CD4-positive, alpha-beta T cell treated with Interleukin-4 for 4 hours (primary cell): ENCODE data around the gene TBC1D9B.

Source experiments
- DNase-seq: peaks from one replicate; pipeline ENCODE4 v3.0.0-alpha.2; 2020

Gene TBC1D9B

GRCh38 chr5:179906795-179907555 lies 722 bp downstream of the TBC1D9B start:
- no peak for DNase-seq

DNA sequence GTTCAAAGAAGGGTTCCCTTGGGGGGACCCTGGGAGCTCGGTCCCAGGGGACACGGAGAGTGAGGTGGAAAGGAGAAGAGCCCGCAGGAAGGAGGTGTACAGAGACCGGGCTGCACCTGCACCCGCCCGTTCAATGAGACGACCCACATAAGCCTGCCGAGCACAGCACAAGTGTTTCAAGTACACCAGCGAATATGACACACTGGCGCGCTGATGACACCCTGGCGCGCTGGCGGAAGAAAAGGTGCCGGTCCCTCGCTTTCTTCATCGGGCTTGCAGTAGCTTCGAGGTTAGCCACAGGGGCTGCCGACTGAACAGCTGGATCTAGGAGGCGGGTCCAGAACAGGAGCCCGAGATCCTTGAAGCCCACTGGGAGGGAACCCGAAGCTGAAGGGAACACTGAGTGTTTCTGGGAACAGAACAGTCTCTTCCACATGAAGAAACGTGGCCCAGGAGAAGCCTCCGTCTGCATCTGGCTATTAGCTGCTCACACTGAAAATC lies 1.4 kb downstream of the TBC1D9B start:
- DNase-seq: no peak

- no peak for DNase-seq
Measured at GRCh38 chr5:179905161-179905560, 2.5 kb downstream of the TBC1D9B start.

DNA sequence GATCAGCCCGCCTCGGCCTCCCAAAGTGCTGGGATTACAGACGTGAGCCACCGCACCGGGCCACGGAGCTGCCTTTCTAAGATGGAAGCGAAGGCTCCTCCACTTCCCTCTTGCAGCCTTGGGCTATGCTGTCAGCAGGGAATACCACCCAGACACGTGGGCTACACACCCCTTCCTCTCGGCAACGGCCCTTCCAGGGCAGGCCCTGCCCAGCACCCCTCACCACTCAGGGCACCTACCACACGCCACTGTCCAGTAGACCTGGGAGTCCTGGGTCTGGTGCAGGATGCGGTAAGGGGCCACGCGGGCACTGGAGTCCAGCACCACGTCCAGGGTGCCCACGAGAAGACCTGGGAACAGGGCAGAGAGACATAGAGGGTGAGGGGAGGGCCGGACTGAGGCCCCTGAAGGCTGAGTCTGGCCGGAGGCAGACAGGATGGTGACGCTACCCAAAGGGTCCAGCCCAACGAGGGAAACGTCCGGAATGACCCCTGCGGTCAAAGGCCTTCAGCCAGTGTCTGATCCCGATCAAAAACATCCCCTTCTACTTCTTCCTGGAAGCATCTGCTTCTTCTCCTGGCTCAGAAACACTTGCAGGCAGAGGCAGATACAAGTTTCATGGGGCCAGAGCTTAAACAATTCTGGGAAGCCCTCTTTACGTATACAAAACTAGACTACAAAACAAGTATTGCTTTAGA lies 3.1 kb downstream of the TBC1D9B start:
- no peak for DNase-seq

DNA sequence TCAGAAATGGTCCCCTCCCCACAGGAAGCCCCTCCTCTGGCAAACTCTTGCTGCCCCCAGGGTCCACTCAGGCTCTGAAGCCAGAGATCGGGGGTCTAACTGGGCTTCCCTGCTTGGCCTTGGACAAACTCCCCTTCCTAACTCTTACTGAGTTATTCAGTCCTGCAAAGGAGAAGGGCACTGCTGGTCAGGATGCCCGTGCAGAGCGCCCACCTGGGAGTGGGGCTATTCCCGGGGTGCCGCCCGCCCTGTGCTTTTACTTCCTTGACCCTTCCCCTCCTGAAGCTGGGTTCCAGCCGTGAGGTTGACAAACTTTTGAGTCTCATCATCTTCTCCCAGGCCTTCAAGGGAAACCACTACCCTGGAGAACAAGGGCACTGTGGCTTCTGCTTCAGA lies 4.9 kb downstream of the TBC1D9B start:
- DNase-seq: no peak

- DNase-seq: no peak
Measured at GRCh38 chr5:179901915-179902762, 5.6 kb downstream of the TBC1D9B start.

DNA sequence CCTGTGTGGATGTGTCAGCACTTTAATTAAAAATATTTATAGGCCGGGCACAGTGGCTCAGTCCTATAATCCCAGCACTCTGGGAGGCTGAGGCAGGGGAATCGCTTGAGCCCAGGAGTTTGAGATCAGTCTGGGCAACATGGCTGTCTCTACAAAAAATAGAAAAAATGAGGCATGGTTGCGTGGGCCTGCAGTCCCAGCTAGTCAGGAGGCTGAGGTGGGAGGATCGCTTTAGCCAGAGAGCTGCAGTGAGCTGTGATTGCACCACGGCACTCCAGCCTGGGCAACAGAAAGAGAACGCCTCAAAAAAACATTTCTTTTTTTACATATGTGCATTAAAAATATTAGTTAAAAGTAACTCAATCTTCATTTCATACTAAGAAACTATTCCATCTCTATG lies 6.2 kb downstream of the TBC1D9B start:
- no peak for DNase-seq

DNA sequence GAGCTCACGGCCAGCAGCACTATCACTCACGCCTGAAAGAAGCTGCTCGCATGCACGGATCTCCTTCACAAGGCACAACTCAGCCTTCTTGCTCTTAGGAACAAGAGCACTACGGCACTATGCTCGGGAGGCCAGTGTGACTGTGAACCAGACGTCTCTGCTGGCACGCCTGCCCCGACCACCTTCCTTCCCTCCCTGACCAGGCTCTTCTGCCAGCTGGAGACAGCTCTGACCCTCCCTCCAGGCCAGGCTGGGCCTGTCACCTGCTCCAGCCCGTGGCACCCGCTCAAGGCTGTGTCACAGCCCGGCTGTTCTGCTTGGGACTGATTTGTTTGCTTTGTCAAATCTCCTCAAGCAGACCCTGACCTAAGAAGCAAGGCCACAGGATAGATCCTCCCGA lies 7.0 kb downstream of the TBC1D9B start:
- no peak for DNase-seq

DNA sequence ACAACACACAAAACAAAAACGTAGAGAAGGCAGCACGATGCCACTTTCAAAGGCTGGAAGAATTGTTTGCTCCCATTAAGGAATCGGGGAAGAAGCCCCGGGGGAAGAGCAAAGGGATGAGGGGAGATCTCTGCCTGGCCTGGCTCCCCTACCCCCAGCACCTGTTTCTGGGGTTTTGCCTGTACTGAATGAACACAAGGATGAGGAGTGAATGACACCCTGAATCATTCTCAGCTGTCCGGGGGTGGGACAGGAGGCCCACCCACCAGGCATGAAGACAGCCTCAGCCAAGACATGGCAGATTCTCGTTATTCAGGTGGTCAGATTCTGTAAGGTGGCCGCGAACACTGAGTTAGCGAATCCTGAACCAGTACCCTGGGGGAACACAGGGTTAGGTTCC lies 7.5 kb downstream of the TBC1D9B start:
- no peak for DNase-seq

DNA sequence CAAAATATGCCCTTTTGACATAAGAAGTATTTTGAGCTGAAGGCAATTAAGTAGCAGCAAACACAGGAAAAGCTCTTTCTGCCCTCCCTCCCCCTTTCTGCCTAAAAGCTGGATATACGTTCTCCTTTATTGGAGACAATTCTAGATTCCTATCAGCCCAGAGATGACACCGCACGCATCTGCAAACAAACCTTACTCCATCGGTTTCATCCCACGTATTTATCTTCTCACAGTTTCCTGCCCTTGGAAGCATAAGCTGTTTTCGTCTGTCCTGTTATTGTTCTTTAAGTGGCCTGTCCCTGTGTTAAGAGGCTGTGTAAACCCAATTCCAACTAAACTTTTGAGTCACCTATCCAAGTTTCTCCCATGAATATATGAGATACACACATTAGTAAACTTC lies 11.8 kb downstream of the TBC1D9B start:
- no peak for DNase-seq

GRCh38 chr5:179893958-179894895 lies 13.5 kb downstream of the TBC1D9B start:
- no peak for DNase-seq

GRCh38 chr5:179893076-179893957 lies 14.4 kb downstream of the TBC1D9B start:
- no peak for DNase-seq

DNA sequence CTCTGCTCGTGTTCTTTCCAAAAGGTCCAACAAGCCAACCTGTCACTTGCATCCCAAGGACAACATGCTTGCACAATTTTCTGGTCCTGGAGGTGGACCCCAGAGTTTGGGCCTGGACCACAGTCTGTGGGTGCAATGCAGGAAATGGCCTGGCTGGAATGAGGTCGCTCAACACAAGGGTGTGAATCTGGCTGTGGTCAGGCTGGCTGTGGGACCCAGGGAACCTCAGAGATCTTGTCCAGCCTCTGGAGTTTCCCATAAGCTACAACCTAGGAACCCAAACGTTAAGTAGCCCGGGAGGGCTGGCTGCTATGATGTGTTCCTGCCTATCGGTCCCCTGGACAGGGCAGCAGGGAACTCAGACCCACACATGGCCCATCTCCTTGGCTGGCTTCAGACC lies 15.4 kb downstream of the TBC1D9B start:
- DNase-seq: no peak

- no peak for DNase-seq
Measured at GRCh38 chr5:179890751-179891682, 16.7 kb downstream of the TBC1D9B start.

DNA sequence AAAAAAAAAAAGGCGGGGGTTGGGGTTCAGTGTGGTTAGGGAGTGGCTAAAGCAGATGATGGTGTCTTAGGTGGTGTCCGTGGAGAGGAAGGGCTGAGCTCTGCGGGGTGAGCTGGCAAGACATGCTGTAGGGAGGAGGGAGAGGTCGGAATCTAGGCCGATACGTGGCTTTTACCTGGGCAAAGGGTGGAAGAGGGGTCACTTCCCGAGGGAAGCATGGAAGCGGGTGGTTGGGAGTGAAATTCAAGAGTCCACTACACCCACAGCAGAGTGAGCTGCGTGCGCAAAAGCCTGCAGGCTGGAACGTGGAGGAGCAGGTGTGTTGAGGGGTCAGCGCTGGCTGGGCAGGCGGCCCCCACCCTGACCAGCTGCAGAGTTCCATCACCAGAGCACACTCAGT lies 17.8 kb downstream of the TBC1D9B start:
- no peak for DNase-seq

GRCh38 chr5:179887802-179888201 lies 19.9 kb downstream of the TBC1D9B start:
- no peak for DNase-seq

- no peak for DNase-seq
Measured at GRCh38 chr5:179887095-179887494, 20.6 kb downstream of the TBC1D9B start.

GRCh38 chr5:179886190-179886911 lies 21.3 kb downstream of the TBC1D9B start:
- DNase-seq: no peak

DNA sequence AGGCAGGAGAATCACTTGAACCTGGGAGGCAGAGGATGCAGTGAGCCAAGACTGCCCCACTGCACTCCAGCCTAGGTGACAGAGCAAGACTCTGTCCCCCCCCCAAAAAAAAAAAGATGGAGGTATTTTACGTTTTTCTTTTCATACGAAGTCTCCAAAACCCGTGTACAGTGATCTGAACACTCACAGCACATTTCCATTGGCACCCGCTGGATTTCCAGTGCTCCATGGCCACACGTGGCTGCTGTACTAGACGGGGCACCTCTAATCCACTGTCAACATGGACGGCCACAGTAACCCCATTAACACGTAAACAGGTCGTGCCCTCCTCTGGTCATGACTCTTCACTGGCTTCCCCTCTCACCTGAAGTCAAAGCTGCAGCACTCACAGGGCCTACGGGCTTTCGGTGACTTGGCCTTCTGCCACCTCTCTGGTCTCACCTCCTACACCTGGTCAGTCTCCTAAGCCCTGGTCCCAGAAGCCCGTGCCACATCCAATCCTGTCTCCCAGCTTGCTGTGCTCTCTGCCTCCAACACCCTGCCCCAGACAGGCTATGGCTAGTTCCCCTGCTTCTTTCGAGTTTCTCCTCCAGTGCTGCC lies 22.1 kb downstream of the TBC1D9B start:
- DNase-seq: no peak
